GM19239 (cell line): ENCODE data around the gene NNMT.
"Not testable (repeated sequence)": the region's sequence is repeated elsewhere in the genome, so short reads cannot be mapped to it uniquely, and the experiment has no call there.

Experiments used
- DNase-seq: peaks from one replicate; pipeline ENCODE4 v3.0.0; 2011; ENCODE audit warnings: low spot score; ENCODE audit not compliant: insufficient read length
- FAIRE-seq: peaks from 2 replicates; lab custom pipeline; 2011; peaks lifted over from hg19 to GRCh38; lab: Jason Lieb, UNC

NNMT gene

GRCh38 chr11:114340311-114341131 lies 44.3 kb downstream of the NNMT start:
- FAIRE-seq (peak; percentile 89), DNase-seq (no peak)

- not testable (repeated sequence) for DNase-seq, FAIRE-seq
These were observed 45.5 kb downstream of the NNMT start for GRCh38 chr11:114341667-114342066.

GRCh38 chr11:114342476-114342875 lies 46.3 kb downstream of the NNMT start:
- no peak for FAIRE-seq

GRCh38 chr11:114343020-114343419 lies 46.8 kb downstream of the NNMT start:
- DNase-seq (no peak), FAIRE-seq (no peak)

More at GRCh38 chr11:114342476-114342875, 46.3 kb downstream of the NNMT start:
- DNase-seq = no peak

- no peak for DNase-seq
- no peak for FAIRE-seq
These were observed 47.3 kb downstream of the NNMT start for GRCh38 chr11:114343493-114343892.

- FAIRE-seq = no peak
These were observed 48.3 kb downstream of the NNMT start for GRCh38 chr11:114344494-114344893.

GRCh38 chr11:114345575-114346222 lies 49.5 kb downstream of the NNMT start:
- FAIRE-seq = no peak
- no peak for DNase-seq

More at GRCh38 chr11:114344494-114344893, 48.3 kb downstream of the NNMT start:
- no peak for DNase-seq

- FAIRE-seq (no peak), DNase-seq (no peak)
These were observed 50.5 kb downstream of the NNMT start for GRCh38 chr11:114346709-114347141.

GRCh38 chr11:114348200-114349191 lies 52.3 kb downstream of the NNMT start:
- FAIRE-seq (no peak), DNase-seq (no peak)

GRCh38 chr11:114350022-114350421 lies 53.8 kb downstream of the NNMT start:
- DNase-seq (no peak), FAIRE-seq (no peak)

- no peak for FAIRE-seq
- no peak for DNase-seq
These were observed 57.2 kb downstream of the NNMT start for GRCh38 chr11:114353443-114353842.

- FAIRE-seq (no peak), DNase-seq (no peak)
These were observed 57.9 kb downstream of the NNMT start for GRCh38 chr11:114354076-114354475.

GRCh38 chr11:114358716-114359115 lies 62.5 kb downstream of the NNMT start:
- FAIRE-seq (no peak), DNase-seq (no peak)

GRCh38 chr11:114359342-114359741 lies 63.1 kb downstream of the NNMT start:
- FAIRE-seq (no peak), DNase-seq (no peak)

- FAIRE-seq (no peak), DNase-seq (no peak)
These were observed 66.1 kb downstream of the NNMT start for GRCh38 chr11:114362326-114362725.

GRCh38 chr11:114362958-114363357 lies 66.8 kb downstream of the NNMT start:
- DNase-seq = no peak
- no peak for FAIRE-seq
